ENCODE data around the gene ADAMTS15.
"Not testable (repeated sequence)": the region's sequence is repeated elsewhere in the genome, so short reads cannot be mapped to it uniquely, and the experiment has no call there.

Gene ADAMTS15

DNA sequence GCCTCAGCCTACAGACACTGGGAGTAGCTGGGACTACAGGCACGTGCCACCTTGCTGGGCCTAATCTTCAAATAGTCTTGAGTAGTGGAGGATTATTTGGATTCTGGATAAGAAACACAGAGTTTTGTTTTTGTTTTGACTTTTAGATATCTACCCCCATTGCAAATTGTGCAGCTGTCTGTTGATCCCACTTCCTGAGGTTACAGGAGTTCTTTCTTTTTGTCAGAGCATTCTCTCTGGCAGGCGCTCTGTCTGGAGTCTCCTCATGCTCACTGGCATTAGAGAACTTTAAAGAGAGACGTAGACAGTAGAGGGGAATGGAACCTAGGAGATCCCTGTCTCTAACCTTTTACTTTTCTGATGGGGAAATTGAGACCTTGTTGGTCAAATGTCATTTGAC is 12.3 kb upstream of the ADAMTS15 start:
- no peak for DNase-seq

DNA sequence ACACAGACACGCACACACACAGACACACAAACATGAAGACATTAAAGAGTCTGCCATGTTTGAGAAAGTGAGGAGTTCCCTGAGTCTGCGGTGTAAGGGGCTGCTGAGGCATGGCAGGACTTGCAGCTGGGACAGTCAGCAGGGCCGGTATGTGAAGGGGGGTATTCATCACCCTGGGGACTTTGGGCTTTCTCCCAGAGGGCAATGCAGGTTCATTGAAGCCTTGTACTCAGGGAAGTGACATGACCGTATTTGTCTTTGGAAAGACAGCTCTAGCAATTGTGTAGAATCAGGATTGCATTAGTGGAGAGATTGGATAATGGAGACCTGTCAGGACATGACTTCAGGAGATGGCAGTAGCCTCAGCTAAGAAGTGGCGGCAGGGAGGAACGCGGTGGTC is 10.6 kb upstream of the ADAMTS15 start:
- no peak for DNase-seq

DNA sequence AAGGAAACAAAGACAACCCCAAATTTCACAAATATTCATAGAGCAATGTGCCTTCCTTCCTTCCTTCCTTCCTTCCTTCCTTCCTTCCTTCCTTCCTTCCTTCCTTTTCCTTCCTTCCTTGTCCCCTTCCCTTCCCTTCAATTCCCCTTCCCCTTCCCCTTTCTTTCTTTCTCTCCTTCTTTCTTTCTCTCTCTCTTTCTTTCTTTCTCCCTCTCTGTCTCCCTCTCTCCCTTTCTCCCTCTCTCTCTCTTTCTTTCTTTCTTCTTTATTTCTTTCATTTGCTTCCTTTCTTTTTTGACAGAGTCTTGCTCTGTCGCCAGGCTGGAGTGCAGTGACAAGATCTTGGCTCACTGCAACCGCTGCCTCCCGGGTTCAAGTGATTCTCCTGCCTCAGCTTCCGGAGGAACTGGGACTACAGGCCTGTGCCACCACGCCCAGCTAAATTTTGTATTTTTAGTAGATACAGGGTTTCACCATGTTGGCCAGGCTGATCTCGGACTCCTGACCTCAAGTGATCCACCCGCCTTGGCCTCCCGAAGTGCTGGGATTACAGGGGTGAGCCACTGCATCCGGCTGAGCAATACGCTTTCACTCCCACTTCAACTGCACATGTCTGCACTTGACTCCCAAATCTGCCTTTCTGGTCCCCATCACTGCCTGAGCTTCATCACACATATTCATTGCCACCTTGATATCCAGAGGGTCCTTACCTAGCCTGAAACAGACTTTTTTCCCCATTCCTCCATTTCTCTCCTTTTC is 9.9 kb upstream of the ADAMTS15 start:
- not testable (repeated sequence) for DNase-seq

DNA sequence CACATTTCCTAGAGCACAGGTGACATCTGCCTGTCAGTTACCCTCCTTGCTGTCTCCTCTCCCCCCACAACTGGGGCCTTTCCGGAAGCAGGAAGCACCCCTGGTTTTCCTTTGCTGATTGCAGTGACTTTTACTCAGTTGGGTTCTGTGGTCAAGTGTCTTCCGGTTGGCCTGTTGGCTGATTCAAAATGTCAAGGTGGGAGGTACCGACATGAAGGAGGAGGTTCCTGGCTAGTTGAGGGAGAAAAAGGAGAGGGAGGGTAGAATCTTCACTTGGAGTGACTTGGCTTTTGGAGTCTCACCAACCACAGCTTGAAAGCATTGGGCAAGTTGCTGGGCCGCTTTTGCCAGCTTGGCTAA is 9.3 kb upstream of the ADAMTS15 start:
- DNase-seq: no peak

DNA sequence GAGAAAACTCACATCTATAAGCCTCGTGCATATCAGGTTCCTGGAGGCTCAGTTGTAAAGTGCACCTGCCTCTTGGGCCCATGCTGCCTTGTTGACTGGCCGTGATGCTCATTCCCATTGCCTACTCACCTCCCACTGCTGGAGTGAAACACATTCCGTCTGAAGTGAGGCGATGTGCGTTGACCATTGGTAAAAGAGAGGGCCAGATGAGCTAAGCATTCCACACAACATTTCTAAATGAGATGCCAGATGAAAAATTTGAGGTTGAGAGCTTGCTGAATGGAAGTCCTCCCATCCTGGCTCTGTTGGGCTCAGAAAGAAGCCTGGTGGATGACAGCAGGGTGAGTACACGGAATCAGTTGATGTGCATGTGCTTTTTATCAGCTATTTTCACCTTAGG is 8.6 kb upstream of the ADAMTS15 start:
- no peak for DNase-seq

DNA sequence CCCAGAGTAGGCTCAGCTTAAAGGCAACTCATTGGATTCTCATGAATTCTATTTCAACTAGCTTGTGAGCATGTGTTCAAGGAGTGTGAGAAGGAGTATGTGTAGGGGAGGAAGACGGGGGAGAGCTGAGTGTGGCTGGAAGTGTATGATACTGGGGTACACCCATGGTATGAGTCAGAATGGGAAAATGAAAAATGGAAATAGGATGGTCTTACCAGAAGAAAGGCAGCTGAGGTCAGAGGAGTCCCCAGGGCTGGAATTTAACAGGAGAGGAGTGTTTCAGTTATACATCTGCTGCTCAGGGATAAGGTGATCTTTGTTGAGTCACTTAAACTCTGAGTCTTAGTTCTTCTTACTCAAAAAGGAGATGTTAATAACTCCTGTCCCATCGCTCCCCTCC is 6.7 kb upstream of the ADAMTS15 start:
- no peak for DNase-seq

DNA sequence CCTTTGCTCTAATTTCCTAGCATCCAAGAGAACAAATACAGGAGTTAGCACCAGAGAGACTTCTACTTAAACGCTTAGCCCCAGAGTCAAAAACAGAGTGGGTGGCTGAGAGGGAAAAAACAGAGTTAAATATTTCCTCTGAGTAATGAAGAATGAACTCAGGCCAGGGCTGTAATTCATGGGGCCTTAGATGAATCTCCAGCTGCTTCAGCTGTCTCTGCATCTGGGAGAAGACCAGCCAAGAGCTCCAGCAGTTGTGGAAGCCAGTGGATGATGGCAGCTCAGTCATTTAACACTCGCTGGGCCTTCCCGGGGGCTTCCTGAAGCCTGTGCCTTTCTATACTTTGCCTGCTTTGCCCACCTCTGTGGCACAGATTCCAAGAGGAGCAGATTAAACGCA is 5.7 kb upstream of the ADAMTS15 start:
- no peak for DNase-seq

DNA sequence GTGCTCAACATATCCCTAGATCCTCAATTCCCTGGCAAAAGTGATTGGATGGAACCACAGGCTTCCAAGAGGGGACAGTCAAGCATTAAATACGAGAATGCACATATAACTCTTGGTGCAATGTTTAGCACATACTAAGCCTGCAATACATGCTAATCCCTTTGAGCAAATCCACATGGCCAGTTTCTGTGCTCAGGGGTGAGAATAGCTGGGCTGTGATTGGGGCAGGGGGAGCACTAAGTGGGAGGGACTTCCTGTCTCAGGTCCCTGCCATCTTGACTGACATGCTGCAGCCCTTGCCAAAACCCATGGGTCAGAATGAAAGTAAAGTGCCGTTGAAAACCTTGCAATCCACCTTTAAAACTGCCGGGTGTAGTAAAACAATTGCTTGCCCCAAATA is 2.7 kb upstream of the ADAMTS15 start:
- DNase-seq: no peak

DNA sequence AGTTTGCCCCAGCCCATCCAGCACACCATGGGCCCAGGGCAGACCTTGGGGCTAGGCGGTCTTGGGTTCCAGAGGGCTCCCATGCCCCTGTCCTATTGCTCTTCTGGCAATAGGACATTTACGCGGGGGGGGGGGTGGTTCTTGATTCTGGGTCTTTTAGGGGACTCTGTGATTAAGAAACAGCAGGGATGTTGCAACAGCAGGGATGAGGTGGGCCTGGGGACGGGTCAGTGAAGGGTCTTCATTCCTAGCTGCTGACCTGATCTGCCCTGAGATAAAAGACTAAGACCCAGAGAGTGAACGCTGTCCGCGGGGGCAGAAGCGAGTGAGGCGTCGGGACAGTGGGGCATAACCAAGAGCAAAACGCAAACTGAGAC is 418 bp upstream of the ADAMTS15 start:
- no peak for DNase-seq

DNA sequence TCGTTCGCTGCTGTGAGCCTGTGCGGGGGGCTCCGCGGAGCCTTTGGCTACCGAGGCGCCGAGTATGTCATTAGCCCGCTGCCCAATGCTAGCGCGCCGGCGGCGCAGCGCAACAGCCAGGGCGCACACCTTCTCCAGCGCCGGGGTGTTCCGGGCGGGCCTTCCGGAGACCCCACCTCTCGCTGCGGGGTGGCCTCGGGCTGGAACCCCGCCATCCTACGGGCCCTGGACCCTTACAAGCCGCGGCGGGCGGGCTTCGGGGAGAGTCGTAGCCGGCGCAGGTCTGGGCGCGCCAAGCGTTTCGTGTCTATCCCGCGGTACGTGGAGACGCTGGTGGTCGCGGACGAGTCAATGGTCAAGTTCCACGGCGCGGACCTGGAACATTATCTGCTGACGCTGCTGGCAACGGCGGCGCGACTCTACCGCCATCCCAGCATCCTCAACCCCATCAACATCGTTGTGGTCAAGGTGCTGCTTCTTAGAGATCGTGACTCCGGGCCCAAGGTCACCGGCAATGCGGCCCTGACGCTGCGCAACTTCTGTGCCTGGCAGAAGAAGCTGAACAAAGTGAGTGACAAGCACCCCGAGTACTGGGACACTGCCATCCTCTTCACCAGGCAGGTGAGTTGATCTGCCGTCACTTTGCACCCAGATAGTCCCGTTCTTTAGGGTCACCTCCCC is 1.0 kb downstream of the ADAMTS15 start:
- no peak for DNase-seq

DNA sequence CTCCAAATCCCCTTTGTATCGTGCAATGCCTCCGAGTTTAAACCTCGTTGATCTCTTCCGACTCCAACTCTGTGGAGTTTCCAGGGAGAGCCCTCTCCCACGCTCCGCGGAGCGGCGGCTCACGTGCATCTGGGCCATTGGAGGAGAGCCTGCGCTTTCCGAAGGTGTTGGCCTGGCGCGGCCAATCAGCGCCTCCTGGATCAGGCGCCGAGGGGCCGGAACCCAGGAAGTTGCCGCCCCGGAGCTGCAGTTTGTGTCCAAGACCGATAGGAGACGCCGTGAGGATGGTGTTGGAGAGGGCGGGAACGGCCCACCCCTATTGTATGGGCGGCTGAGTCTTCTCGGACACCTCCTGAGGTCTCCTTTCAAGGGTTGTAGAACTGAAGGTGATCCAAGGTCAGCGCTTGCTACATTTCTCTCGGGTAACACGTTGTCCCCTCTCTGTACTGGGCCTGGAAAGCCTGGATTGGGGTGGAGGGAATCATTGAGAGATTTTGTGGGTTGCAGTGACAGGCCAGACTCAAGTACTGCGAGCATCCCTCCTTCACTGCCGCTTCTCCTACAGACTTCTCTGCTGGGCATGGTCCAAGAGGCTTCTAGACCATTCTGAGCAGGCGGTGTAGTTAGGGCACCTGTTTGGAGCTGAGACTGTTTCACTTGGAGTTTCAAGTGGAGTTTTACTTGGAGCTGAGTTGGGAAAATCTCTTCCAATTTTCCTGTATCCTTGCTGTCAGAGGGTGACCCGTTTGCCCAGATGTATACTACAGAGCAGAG is 1.7 kb downstream of the ADAMTS15 start:
- DNase-seq: no peak

DNA sequence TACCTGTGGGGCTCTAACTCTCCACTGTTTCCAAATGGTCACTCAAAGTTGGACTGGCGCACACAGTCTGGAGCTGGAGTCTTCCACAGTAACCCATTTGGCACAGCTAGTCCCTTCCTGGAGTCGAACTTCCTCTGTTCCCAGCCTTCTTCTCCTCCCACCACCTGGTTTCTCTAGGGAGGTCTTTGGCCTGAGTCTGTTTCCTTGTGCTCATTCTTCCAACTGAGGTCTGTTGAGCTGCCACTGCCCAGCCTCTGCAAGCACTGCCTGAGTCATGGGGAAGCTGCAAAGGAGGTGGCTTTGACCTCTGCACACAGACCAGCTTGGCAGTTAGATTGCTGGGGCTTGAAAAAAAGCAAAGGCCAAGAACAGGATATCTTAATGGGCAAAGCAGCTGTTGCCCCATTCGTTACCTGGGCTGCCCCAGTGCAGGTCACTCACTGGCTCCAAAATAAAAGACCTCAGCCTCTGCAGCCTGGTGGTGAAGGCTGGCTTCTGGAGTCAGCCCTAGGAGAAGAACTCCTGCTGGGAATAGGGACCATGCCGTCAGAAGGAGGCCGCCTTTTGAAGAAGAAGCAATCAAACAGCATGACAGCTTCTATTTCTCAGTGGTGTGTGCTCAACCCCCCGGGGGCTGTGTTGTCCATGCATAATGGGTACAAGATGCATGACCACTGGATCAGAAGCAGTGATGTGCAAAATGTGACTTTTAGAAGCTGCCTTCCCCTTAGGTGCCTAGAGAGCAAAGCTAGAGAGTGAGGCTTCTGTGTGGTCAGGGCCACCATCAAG is 3.0 kb downstream of the ADAMTS15 start:
- DNase-seq: no peak

DNA sequence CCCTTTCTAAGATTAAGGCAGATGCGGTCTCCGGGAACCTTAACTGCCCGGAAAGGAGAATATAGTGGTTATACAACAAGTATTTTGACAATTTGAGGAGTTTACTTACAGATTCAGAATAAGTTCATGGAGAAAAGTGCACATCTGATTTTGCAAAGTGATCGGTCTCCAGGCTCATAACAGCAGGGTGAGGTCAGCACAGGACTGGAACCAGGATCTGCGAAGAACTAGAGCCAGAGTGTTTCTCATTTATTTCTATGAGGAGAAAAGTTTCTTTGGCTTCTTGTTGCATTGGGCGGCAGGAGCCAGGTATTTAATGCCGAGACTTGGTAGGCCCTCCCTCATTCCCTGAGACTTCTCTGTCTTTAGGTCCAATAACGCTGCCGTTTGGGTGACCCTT is 3.7 kb downstream of the ADAMTS15 start:
- no peak for DNase-seq

DNA sequence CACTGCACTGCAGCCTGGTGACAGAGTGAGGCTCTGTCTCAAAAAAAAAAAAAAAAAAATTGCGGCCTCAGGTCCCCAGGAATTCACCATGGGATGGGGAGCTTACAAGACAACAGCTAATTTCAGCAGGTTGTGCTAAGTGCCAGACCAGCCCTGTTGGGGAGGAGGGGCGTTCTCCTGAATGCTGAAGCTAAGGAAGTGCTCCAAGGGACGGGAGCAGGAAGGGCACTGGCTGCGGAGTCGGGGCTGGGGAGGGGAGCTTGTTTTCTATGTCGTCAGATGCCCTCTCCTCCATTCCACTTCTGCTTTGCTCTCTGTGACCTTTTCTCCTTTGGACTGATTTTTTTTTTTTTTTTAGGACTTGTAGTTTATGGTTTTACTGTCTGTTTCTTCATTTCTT is 4.5 kb downstream of the ADAMTS15 start:
- DNase-seq: no peak

DNA sequence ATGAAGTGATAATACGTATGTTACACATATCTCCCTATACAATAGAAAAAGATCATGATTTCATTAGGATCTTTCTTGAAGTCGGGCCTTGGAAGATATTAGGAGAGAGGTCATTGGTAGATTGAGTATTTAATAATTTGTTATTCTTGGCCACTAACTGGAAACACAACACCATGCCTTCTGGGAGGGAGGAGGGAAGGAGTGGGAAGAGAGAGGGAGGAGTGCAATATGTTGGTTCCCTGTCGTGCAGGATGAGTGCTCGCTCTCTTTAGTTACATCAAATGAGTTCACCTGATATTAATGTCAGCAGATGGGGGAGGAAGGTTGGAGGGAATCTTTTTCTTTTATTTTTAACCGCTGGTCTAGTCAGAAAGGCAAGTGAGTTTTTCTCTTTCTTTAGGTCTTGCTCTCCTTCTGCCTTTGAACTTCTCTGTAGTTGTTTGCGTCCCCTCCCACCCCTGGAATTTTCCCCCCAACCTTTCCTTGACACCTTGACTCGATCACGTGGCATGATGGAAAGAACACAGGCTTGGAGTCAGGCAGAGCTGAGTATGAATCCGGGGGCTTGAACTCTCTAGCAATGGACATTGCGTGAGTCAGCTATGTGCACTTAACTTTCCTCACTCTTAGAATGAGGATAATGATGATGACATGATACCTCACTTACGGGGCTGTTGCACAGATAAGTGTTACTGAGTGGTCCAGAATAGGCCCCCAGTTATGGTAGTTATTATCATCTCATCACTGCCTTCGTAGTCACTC is 6.2 kb downstream of the ADAMTS15 start:
- DNase-seq: no peak

DNA sequence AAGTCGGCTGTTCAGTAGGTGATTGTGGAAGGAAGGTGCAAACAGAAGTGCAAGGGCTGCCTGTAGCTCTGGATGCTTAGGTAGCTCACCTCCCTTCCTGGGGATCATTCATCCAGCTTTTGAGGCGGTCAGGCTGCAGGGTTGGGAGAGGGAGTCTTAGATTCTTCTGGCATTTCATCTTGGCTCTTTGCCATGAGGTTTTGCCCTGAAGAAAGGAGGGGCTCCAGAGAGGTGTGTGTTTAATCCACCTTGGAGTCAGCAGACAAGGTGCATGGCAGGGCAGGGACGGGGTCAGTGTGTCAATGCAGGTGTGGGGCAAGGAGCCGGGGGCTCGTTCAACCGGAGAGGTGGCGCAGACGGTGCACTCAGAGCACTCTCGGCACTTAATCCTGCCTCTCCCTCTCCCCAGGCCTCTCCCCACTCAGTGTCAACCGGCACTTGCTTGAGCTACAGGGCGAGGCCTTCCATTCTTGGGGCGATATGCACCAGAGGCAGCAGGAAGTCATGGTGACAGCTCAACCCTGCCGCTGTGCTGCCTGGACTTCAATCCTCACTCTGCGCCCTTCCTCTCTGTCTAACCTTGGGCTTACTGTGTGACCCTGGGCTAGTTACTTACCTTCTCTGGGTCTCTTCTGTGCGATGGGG is 7.2 kb downstream of the ADAMTS15 start:
- no peak for DNase-seq

DNA sequence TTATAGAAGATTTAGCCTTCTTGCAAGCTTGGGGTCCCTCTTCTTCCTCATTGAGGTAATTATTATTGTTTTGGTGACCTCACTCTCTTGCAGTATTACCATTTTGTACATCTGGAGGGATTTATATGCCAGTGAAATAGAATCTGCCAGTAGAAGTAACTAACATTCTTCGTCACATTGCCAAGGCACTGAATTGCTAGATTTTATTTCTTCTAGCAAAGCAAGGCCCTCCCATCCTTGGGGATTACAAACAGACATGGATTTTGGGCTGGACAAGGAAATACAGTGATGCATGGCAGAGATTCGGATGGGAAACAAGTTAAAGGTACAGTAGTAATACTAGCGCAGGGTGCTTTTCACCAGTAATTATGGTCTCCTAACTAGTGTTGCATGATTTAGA is 7.8 kb downstream of the ADAMTS15 start:
- no peak for DNase-seq

DNA sequence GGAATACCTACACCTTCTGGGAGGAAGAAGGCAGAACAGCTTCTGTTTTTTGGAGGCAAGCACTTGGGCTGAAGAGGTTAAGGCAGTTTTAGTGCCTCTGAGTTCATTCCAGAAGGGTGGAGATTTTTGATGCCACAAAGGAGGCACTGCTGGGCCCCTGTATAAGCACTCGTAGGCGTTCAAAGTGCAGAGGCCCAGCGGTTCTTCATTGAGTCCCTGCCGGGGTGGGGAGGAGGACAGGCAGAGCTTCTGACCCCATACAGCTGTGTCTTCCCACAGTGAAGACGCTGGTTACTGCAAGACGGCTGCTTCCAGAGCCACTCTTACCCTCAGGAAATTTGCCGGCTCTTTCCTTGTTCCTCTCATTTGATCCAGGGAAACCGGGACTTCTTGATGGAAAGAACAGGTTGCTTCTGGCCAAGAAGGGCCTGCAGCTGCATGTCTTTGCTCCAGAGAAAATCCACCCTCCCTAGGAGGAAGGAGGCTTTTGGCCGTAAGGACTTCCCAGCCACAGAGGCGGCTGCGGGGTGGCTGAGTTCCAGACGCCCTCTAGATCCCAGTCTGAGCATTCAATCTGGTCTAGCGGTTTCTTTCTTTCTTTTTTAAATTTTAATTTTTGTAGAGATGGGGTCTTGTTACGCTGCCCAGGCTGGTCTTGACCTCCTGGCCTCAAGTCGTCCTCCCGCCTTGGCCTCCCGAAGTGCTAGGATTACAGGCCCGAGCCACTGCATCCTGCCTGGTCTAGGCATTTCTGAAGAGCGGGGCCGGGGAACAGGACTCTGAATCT is 9.4 kb downstream of the ADAMTS15 start:
- DNase-seq: no peak

DNA sequence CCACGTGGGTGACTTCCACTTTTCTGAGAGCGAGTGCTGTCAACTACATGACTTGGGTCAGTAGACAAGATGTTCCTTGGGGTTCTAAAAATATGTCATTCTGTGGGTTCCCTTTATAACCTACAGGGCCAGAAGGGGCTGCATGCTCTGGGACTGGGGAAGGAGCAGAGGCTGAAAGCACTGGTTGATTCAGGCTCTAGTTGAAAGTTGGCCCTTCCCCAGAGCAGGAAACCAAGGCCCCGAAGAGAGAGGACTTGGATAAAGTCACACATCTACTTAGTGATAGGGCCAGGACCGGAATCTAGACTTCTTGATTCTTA is 9.9 kb downstream of the ADAMTS15 start:
- DNase-seq: no peak

DNA sequence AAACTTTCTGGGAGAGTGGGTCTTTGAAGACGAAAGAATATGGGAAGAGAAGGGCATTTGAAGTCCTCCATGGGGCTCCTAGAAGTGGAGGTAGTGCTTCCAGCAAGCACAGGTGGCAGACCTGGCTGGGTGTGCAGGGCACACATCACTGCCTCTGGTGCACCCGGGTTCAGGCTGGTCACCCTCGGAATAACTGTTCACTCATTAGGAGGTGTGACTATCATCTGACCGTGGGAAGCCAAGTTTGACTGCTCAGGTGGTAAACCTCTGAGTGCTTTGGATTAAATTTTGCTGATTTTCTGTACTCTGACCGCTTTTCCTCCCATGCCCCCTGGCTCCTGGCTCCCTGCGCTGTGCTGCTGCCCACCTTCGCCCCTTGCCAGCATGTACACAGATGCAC is 11.1 kb downstream of the ADAMTS15 start:
- DNase-seq: no peak
